MCF 10A (cell line): ENCODE data around the gene SLC9A7. TPM values are rescaled to one million over a fixed set of nuclear protein-coding genes. Genes with fewer than 3 reads are reported as not detected.

ENCODE experiments used
- BruUV-seq: library from RNA; stranded (reverse); fragments of 400-500 nt; replicated peaks from 2 replicates; lab custom pipeline; 2021; lab: Mats Ljungman, UMichigan
- CTCF ChIA-PET: fragments of 300-600 bp; sonication (Branson Sonifier 250); formaldehyde crosslinking; extraction: SDS; loops from one replicate; lab custom pipeline; 2021; ENCODE audit warnings: antibody characterized with exemption, inconsistent platforms; lab: Yijun Ruan, JAX
- POLR2A ChIA-PET: fragments of 300-600, 350-650 bp; sonication (Branson Sonifier 250); formaldehyde crosslinking; extraction: SDS; loops from one replicate; lab custom pipeline; 2020; ENCODE audit warnings: antibody characterized with exemption, inconsistent platforms; lab: Yijun Ruan, JAX
- DNase-seq: peaks from one replicate; pipeline ENCODE4 v3.0.0-alpha.2; 2018; ENCODE audit not compliant: unreplicated experiment
- H3K27ac Mint-ChIP-seq: one replicate; pipeline ENCODE4 v1.8.0; 2022; ENCODE audit warnings: mild to moderate bottlenecking, low read depth, mixed read lengths; ENCODE audit not compliant: unreplicated experiment
- H3K27me3 Mint-ChIP-seq: one replicate; pipeline ENCODE4 v1.8.0; 2022; ENCODE audit warnings: mixed read lengths; ENCODE audit not compliant: insufficient read depth, unreplicated experiment
- H3K36me3 Mint-ChIP-seq: one replicate; pipeline ENCODE4 v1.8.0; 2022; ENCODE audit warnings: mild to moderate bottlenecking, moderate library complexity, mixed read lengths; ENCODE audit not compliant: insufficient read depth, unreplicated experiment
- H3K4me1 Mint-ChIP-seq: one replicate; pipeline ENCODE4 v1.8.0; 2022; ENCODE audit warnings: mixed read lengths; ENCODE audit not compliant: insufficient read depth, unreplicated experiment
- H3K4me3 Mint-ChIP-seq: one replicate; pipeline ENCODE4 v1.8.0; 2022; ENCODE audit warnings: mild to moderate bottlenecking, moderate library complexity, mixed read lengths; ENCODE audit not compliant: unreplicated experiment
- H3K9me3 Mint-ChIP-seq: one replicate; pipeline ENCODE4 v1.8.0; 2022; ENCODE audit warnings: mixed read lengths; ENCODE audit not compliant: unreplicated experiment
- intact Hi-C: fragments of 100-400 bp; cut with micrococcal nuclease; formaldehyde crosslinking; loops from 2 replicates; pipeline ENCODE4 v1.14.1; 2022
- total RNA-seq: library from RNA; stranded (reverse); gene quantifications from 2 replicates; pipeline ENCODE4 v1.2.3, GENCODE V29; 2022
- TF ChIP-seq, protein P1 (sequence below): fragments of 200-600 bp; IDR thresholded peaks from one replicate; pipeline ENCODE4 v1.8.0; 2022; ENCODE audit warnings: antibody characterized with exemption, mild to moderate bottlenecking; ENCODE audit not compliant: unreplicated experiment

Gene SLC9A7
- total RNA-seq, 1 experiment from 2014 or later = 28.3 TPM

DNA sequence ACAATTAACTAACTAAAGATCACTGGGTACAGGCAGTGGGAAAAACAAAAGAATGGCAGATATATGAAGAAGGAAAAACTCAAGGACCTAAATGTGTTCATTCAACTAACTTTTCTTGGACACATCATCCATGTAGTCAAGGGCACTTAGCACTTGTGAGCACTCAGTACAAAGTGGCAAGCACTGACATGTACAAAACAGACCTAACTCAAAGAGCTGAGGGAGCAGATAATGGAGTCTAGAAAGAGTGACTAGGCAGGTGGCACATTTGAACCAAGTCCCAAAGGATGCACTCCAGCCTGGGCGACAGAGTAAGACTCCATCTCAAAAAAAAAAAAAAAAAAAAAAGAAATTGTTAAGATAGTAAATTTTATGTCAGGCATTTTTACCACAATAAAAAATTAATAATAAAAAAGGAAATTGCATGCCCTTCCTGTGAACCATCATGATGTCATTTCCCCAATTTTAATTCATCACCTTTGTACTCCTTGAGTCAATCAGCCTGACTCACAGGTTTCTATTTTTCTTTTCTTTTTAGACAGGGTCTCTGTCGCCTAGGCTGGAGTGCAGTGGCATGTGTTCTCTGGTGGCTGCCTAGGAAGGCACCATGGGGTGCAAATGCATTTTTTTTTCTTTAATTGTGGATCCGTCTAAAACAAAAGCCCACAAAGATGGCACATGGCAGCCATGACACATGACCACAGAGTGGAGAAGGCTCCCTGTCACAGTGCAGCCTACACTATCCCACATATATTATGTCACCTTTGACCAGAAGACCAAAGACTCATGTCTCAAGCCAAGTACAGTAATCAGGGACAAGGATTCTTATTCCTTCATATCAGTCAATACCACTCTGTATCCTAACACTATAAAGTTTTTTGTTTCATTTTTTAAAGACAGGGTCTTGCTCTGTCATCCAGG is 93.4 kb downstream of the SLC9A7 start:
- Mint-ChIP-seq H3K27me3 (peaks cover 13% of the 10 kb centered on the region), H3K9me3 (no peaks in the 10 kb centered on the region), H3K4me1 (no peaks in the 10 kb centered on the region), H3K36me3 (peaks cover 15% of the 10 kb centered on the region), H3K4me3 (no peak overlapping the region), H3K27ac (peak overlapping the region; percentile 12)
- BruUV-seq = no TSS peak
- ChIA-PET POLR2A (interaction anchor here (0.7 to 1.2 kb wide), 2 partner anchors 10 to 248 kb away, joined by 3 to 4 read pairs; no protein-coding TSS in a partner anchor), CTCF (interaction anchor here (0.6 to 0.7 kb wide), 3 partner anchors 15 to 121 kb away, joined by 3 read pairs; no protein-coding TSS in a partner anchor)
- intact Hi-C loops = no loop called here
- peak; percentile 13 for DNase-seq
- TF ChIP-seq, protein P1, sequence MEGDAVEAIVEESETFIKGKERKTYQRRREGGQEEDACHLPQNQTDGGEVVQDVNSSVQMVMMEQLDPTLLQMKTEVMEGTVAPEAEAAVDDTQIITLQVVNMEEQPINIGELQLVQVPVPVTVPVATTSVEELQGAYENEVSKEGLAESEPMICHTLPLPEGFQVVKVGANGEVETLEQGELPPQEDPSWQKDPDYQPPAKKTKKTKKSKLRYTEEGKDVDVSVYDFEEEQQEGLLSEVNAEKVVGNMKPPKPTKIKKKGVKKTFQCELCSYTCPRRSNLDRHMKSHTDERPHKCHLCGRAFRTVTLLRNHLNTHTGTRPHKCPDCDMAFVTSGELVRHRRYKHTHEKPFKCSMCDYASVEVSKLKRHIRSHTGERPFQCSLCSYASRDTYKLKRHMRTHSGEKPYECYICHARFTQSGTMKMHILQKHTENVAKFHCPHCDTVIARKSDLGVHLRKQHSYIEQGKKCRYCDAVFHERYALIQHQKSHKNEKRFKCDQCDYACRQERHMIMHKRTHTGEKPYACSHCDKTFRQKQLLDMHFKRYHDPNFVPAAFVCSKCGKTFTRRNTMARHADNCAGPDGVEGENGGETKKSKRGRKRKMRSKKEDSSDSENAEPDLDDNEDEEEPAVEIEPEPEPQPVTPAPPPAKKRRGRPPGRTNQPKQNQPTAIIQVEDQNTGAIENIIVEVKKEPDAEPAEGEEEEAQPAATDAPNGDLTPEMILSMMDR = no peak

GRCh38 chrX:46662188-46662958 is 96.5 kb downstream of the SLC9A7 start:
- Mint-ChIP-seq H3K9me3 (no peaks in the 10 kb centered on the region), H3K27ac (no peak overlapping the region), H3K27me3 (no peaks in the 10 kb centered on the region), H3K4me1 (no peaks in the 10 kb centered on the region), H3K36me3 (no peaks in the 10 kb centered on the region), H3K4me3 (no peak overlapping the region)
- ChIA-PET POLR2A (no interaction called here), CTCF (interaction anchor here (0.6 to 0.9 kb wide), 3 partner anchors 23 to 179 kb away, joined by 3 read pairs; no protein-coding TSS in a partner anchor)
- DNase-seq = no peak
- no TSS peak for BruUV-seq
- intact Hi-C loops = no loop called here
- TF ChIP-seq, protein P1 = no peak

DNA sequence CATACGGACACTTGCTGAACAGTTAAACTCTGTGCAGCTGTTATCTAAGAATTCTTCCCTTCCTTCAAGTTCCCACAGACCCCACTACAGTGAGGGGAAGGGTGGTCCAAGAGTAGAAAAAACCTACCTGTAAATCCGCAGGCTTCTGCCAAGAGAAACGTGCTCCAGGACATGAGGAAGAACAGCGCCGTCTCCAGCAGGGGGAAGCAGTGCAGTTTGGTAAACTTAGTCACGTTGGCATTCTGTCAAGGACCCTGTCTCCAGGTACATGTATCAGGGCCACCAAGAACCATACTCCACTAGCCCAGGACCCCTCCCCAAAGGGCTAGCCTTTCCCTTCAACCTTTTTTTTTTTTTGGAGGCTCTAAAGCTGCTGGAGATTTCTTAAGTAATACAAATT is 105.4 kb downstream of the SLC9A7 start:
- Mint-ChIP-seq H3K36me3 (peaks cover 6% of the 10 kb centered on the region), H3K27ac (no peak overlapping the region), H3K4me1 (no peaks in the 10 kb centered on the region), H3K9me3 (no peaks in the 10 kb centered on the region), H3K27me3 (peaks cover 10% of the 10 kb centered on the region), H3K4me3 (no peak overlapping the region)
- peak; percentile 51 for DNase-seq
- no TSS peak for BruUV-seq
- ChIA-PET POLR2A (interaction anchor here (0.9 to 1.2 kb wide), 2 partner anchors 105 to 139 kb away, joined by 3 read pairs; no protein-coding TSS in a partner anchor), CTCF (interaction anchor here (0.6 to 1.4 kb wide), 10 partner anchors 9 to 444 kb away, joined by 3 to 6 read pairs (median 4); partner anchors contain the start of gene SLC9A7)
- intact Hi-C loops = loop anchor here (5.0 kb wide), 1 partner anchor 104 kb away; the partner anchor contains the start of gene SLC9A7
- TF ChIP-seq, protein P1 = peak; percentile 38
